IMR-90 (cell line): ENCODE data around the gene CBX8. TPM values are rescaled to one million over a fixed set of nuclear protein-coding genes. Genes with fewer than 3 reads are reported as not detected.
A peak's percentile ranks its signal among the peaks of the same experiment; 100 is the strongest.

Experiments used
- ATAC-seq: fragments of 200-7000 bp; cut with Tn5 transposase; 2 replicates; pipeline ENCODE4 v1.9.1; 2020; ENCODE audit warnings: low read depth, mild to moderate bottlenecking, moderate library complexity
- BruUV-seq: library from RNA; stranded (reverse); fragments of 400-500 nt; replicated peaks from 2 replicates; lab custom pipeline; 2021; lab: Mats Ljungman, UMichigan
- CTCF ChIA-PET: fragments of 300-600 bp; formaldehyde crosslinking; extraction: SDS; loops from one replicate; lab custom pipeline; 2021; ENCODE audit warnings: antibody characterized with exemption; lab: Yijun Ruan, JAX
- POLR2A ChIA-PET: fragments of 300-600 bp; sonication (Branson Sonifier 250); formaldehyde crosslinking; loops from one replicate; lab custom pipeline; 2022; ENCODE audit warnings: antibody characterized with exemption; ENCODE audit not compliant: unreplicated experiment; lab: Charles Lee
- DNase-seq: peaks from one replicate; pipeline ENCODE4 v3.0.0; 2013
- H2AFZ ChIP-seq: replicated peaks from 2 replicates; pipeline ENCODE3; 2013; ENCODE audit warnings: low read length, mild to moderate bottlenecking; ENCODE audit not compliant: poor library complexity
- H2AK5ac ChIP-seq: 2 replicates; pipeline ENCODE4 v1.6.1; 2013; ENCODE audit warnings: low read depth, low read length, inconsistent platforms
- H2AK9ac ChIP-seq: replicated peaks from 2 replicates; pipeline ENCODE3; 2013; ENCODE audit warnings: mild to moderate bottlenecking, low read depth, low read length, moderate library complexity; ENCODE audit not compliant: poor library complexity
- H2BK120ac ChIP-seq: 2 replicates; pipeline ENCODE4 v1.6.1; 2013; ENCODE audit warnings: low read depth, low read length, inconsistent platforms
- H2BK15ac ChIP-seq: 3 replicates; pipeline ENCODE4 v1.6.1; 2013; ENCODE audit warnings: low read depth, low read length, inconsistent platforms
- H2BK20ac ChIP-seq: 2 replicates; pipeline ENCODE4 v1.6.1; 2013; ENCODE audit warnings: low read depth, mild to moderate bottlenecking, inconsistent platforms, low read length, moderate library complexity
- H2BK5ac ChIP-seq: 2 replicates; pipeline ENCODE4 v1.6.1; 2013; ENCODE audit warnings: mild to moderate bottlenecking, low read depth, low read length, inconsistent platforms; ENCODE audit not compliant: poor library complexity, severe bottlenecking
- H3K14ac ChIP-seq: replicated peaks from 2 replicates; pipeline ENCODE4 v1.6.1; 2013; ENCODE audit warnings: low read depth, low read length, inconsistent platforms
- H3K18ac ChIP-seq: 2 replicates; pipeline ENCODE4 v1.6.1; 2013; ENCODE audit warnings: low read depth, low read length, control low read depth
- H3K23ac ChIP-seq: 2 replicates; pipeline ENCODE4 v1.6.1; 2013; ENCODE audit warnings: low read depth, low read length, inconsistent platforms
- H3K27ac ChIP-seq: 2 replicates; pipeline ENCODE4 v1.5.1; 2013; ENCODE audit warnings: mild to moderate bottlenecking, control low read depth, low read length; ENCODE audit not compliant: insufficient read depth
- H3K27me3 ChIP-seq: 2 replicates; pipeline ENCODE4 v1.6.1; 2013; ENCODE audit warnings: low read length; ENCODE audit not compliant: control insufficient read depth, insufficient read depth
- H3K36me3 ChIP-seq: 2 replicates; pipeline ENCODE4 v1.6.1; 2013; ENCODE audit warnings: low read length, mixed read lengths; ENCODE audit not compliant: control insufficient read depth, insufficient read depth
- H3K4ac ChIP-seq: 2 replicates; pipeline ENCODE4 v1.6.1; 2013; ENCODE audit warnings: low read depth, low read length, inconsistent platforms
- H3K4me1 ChIP-seq: 2 replicates; pipeline ENCODE4 v1.6.1; 2013; ENCODE audit warnings: low read length, mixed read lengths; ENCODE audit not compliant: control insufficient read depth, insufficient read depth
- H3K4me2 ChIP-seq: 2 replicates; pipeline ENCODE4 v1.6.1; 2013; ENCODE audit warnings: low read depth, mild to moderate bottlenecking, control low read depth, low read length, moderate library complexity
- H3K4me3 ChIP-seq: 2 replicates; pipeline ENCODE4 v1.5.1; 2013; ENCODE audit warnings: low read depth, mild to moderate bottlenecking, control low read depth, low read length, moderate library complexity; ENCODE audit not compliant: insufficient read depth
- H3K56ac ChIP-seq: 2 replicates; pipeline ENCODE4 v1.6.1; 2013; ENCODE audit warnings: low read length, inconsistent platforms; ENCODE audit not compliant: insufficient read depth; ENCODE audit errors: extremely low read depth
- H3K79me1 ChIP-seq, 2 experiments: 2 replicates each; pipeline ENCODE4 v1.6.1; 2013; ENCODE audit warnings: low read length in 2 of 2, inconsistent platforms in 1 of 2, low read depth in 1 of 2
- H3K9ac ChIP-seq: 2 replicates; pipeline ENCODE4 v1.6.1; 2013; ENCODE audit warnings: low read depth, low read length, control low read depth
- H3K9me1 ChIP-seq: 2 replicates; pipeline ENCODE4 v1.6.1; 2013; ENCODE audit warnings: low read length, inconsistent platforms; ENCODE audit not compliant: insufficient read depth
- H3K9me3 ChIP-seq: 2 replicates; pipeline ENCODE4 v1.6.1; 2013; ENCODE audit warnings: low read length; ENCODE audit not compliant: control insufficient read depth, insufficient read depth
- H4K20me1 ChIP-seq: 2 replicates; pipeline ENCODE4 v1.6.1; 2013; ENCODE audit warnings: low read length, inconsistent platforms; ENCODE audit not compliant: insufficient read depth
- H4K5ac ChIP-seq: 2 replicates; pipeline ENCODE4 v1.6.1; 2013; ENCODE audit warnings: mild to moderate bottlenecking, low read depth, low read length, control low read depth
- H4K8ac ChIP-seq, 2 experiments: 2 replicates each; pipeline ENCODE4 v1.6.1; 2013; ENCODE audit warnings: low read depth in 2 of 2, low read length in 2 of 2, control low read depth in 1 of 2, inconsistent platforms in 1 of 2
- H4K91ac ChIP-seq: 2 replicates; pipeline ENCODE4 v1.6.1; 2013; ENCODE audit warnings: low read depth, low read length, inconsistent platforms; ENCODE audit not compliant: insufficient read depth
- CEBPB ChIP-seq: IDR thresholded peaks from 2 replicates; pipeline ENCODE4 v1.6.1; 2012; ENCODE audit warnings: low read depth, low read length, improper control_type of control experiment
- WGBS, 2 experiments: methylation state at CpG; one replicate each; pipeline versions ENCODE4 v1.1.5 to v1.1.7; 2013; ENCODE audit warnings: missing lambda C conversion rate in 2 of 2; ENCODE audit not compliant: insufficient read length in 1 of 2; ENCODE audit errors: extremely low coverage in 2 of 2; 5-methylcytosine and 5-hydroxymethylcytosine counted together
- dilution Hi-C: fragments of 300-500 bp; cut with HindIII; formaldehyde crosslinking; loops from one replicate; pipeline ENCODE4 v1.14.3; 2018; ENCODE audit warnings: low sequenced_read_pairs; ENCODE audit not compliant: unreplicated experiment
- in situ Hi-C: fragments of 300-500 bp; cut with MboI; formaldehyde crosslinking; loops from 3 replicates; pipeline ENCODE4 v1.14.3; 2019; ENCODE audit warnings: low sequenced_read_pairs, inconsistent platforms, mixed read lengths
- intact Hi-C: fragments of 100-400 bp; cut with micrococcal nuclease; formaldehyde crosslinking; loops from 2 replicates; pipeline ENCODE4 v1.10.0; 2022
- polyA plus RNA-seq, 3 experiments: library from polyadenylated mRNA; depleted of rRNA; stranded (reverse); fragments of >200 nt; gene quantifications; 2 replicates each; pipeline ENCODE4 v1.2.3, GENCODE V29; 2012; ENCODE audit warnings: low replicate concordance in 1 of 3
- total RNA-seq: library from RNA; depleted of rRNA; stranded (reverse); fragments of >200 nt; gene quantifications from 2 replicates; pipeline ENCODE4 v1.2.3, GENCODE V29; 2012

CBX8 gene
- total and polyA plus RNA-seq, 2 of the 4 experiments (the other 2 are of a cell fraction), result 3.2 to 5.4 TPM

DNA sequence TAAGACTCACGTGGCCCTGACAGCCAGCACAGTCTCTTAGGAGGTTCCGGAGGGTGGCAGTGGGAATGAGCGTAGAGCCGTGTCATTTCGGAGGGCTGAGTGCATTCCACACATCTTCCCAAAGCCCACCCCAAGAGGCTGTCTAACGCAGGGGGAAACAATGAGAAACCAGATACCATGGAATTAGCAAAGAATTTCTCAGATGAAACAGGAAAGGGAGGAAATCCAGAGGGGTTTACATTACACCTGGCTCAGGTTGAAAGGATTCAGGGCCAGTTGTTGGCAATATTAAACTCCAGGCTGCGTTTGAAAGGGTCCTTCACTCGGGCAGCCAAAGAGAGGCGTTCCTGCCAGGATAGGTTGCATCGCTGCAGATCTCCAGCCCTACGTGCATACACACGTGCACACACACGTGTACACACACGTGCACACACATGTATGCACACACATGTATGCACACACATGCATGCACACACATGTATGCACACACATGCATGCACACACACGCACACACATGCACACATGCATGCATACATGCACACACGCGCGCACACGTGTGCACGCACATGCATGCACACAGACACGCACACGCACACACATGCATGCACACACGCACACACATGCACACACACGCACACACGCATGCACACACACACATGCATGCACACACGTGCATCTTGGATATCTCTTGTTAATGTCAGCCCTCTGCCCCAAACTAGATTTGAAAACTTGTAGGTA lies 30.1 kb upstream of the CBX8 start:
- in situ Hi-C loops, result no loop called here
- 0 out of 2 replicates have a peak overlapping the region, but pooled peaks have one; percentile 44 for H2BK120ac ChIP-seq
- H2BK15ac ChIP-seq, result no peak overlapping the region; the same call in 2 of the 3 replicates
- H4K91ac ChIP-seq, result no peak overlapping the region
- H3K79me1 ChIP-seq, result peaks cover 0 to 8% of the 10 kb centered on the region in 2 experiments; a peak in 1 of 4 replicates
- no peak overlapping the region for H3K4me3 ChIP-seq
- POLR2A ChIA-PET, result no interaction called here
- CTCF ChIA-PET, result no interaction called here
- no peak overlapping the region for H3K27ac ChIP-seq
- no peak overlapping the region for H3K9ac ChIP-seq
- no peak overlapping the region for H2BK20ac ChIP-seq
- H3K23ac ChIP-seq, result no peak overlapping the region
- H3K14ac ChIP-seq, result peak overlapping the region; percentile 89; the same call in 1 of the 2 replicates
- peak overlapping the region; percentile 24; the same call in 1 of the 2 replicates for H3K4ac ChIP-seq
- intact Hi-C loops, result no loop called here
- no peak overlapping the region for H3K56ac ChIP-seq
- no peaks in the 10 kb centered on the region for H3K36me3 ChIP-seq
- peak overlapping the region; percentile 81 for H2AFZ ChIP-seq
- H3K18ac ChIP-seq, result no peak overlapping the region
- BruUV-seq, result no TSS peak
- no peaks in the 10 kb centered on the region for H3K9me3 ChIP-seq
- peaks cover 6% of the 10 kb centered on the region; the same call in 1 of the 2 replicates for H4K20me1 ChIP-seq
- WGBS, 2 experiments, result 100% methylated on average over 5 of the region's 26 CpGs; no CpG with 5 or more reads in 1 of the 2 experiments
- no peak overlapping the region for H2BK5ac ChIP-seq
- H4K8ac ChIP-seq, result peak overlapping the region; percentile 17 to 83; a peak in 2 of 4 replicates
- peaks cover 20% of the 10 kb centered on the region for H3K9me1 ChIP-seq
- H3K27me3 ChIP-seq, result no peaks in the 10 kb centered on the region; the same call in 1 of the 2 replicates
- no peak for TF ChIP-seq CEBPB
- dilution Hi-C loops, result no loop called here
- peak overlapping the region; percentile 69; the same call in 1 of the 2 replicates for H2AK5ac ChIP-seq
- no peak overlapping the region for H4K5ac ChIP-seq
- no peak for ATAC-seq
- DNase-seq, result no peak
- H2AK9ac ChIP-seq, result no peak overlapping the region
- H3K4me2 ChIP-seq, result no peak overlapping the region
- peaks cover 7% of the 10 kb centered on the region for H3K4me1 ChIP-seq
